Liver (tissue), 9 donors: Measurements from ENCODE around the gene PTGES. TPM values are rescaled to one million over a fixed set of nuclear protein-coding genes. Genes with fewer than 3 reads are reported as not detected.

Experiments used
- DNase-seq: peaks from one replicate; pipeline ENCODE4 v3.0.0-alpha.2; 2017; ENCODE audit warnings: low spot score
- H3K27ac ChIP-seq, 2 donors: one replicate each; pipeline ENCODE4 v1.7.0; 2013; ENCODE audit warnings: inconsistent platforms in 2 of 2, low read length in 2 of 2, control low read depth in 1 of 2, low read depth in 1 of 2, mild to moderate bottlenecking in 1 of 2
- H3K27me3 ChIP-seq, 4 donors: one replicate each; pipeline versions ENCODE4 v1.6.1 to v1.7.0; 2013; ENCODE audit warnings: low read length in 3 of 4, inconsistent platforms in 1 of 4, mild to moderate bottlenecking in 1 of 4, moderate library complexity in 1 of 4; ENCODE audit not compliant: control insufficient read depth in 4 of 4, insufficient read depth in 4 of 4
- H3K36me3 ChIP-seq, 4 donors: one replicate each; pipeline versions ENCODE4 v1.6.1 to v1.7.0; 2013; ENCODE audit warnings: low read length in 3 of 4, mild to moderate bottlenecking in 3 of 4, low read depth in 1 of 4, moderate library complexity in 1 of 4; ENCODE audit not compliant: control insufficient read depth in 4 of 4, insufficient read depth in 3 of 4
- H3K4me1 ChIP-seq, 4 donors: one replicate each; pipeline versions ENCODE4 v1.6.1 to v1.7.0; 2013; ENCODE audit warnings: low read length in 3 of 4, mild to moderate bottlenecking in 3 of 4, moderate library complexity in 1 of 4; ENCODE audit not compliant: control insufficient read depth in 4 of 4, insufficient read depth in 4 of 4
- H3K4me3 ChIP-seq, 3 donors: one replicate each; pipeline versions ENCODE4 v1.6.1 to v1.7.0; 2013; ENCODE audit warnings: low read length in 3 of 3, control low read depth in 1 of 3, low read depth in 1 of 3, mild to moderate bottlenecking in 1 of 3
- H3K9ac ChIP-seq, 2 donors: one replicate each; pipeline ENCODE4 v1.7.0; 2013; ENCODE audit warnings: low read length in 2 of 2, mild to moderate bottlenecking in 2 of 2, moderate library complexity in 2 of 2, control low read depth in 1 of 2, low read depth in 1 of 2
- H3K9me3 ChIP-seq, 4 donors: one replicate each; pipeline versions ENCODE4 v1.6.1 to v1.7.0; 2013; ENCODE audit warnings: low read length in 3 of 4; ENCODE audit not compliant: control insufficient read depth in 4 of 4
- ATF3 ChIP-seq: IDR thresholded peaks from 2 replicates; pipeline ENCODE4 v1.6.1; 2016; ENCODE audit warnings: antibody characterized with exemption
- CTCF ChIP-seq: fragments of 150-350 bp; IDR thresholded peaks from 2 replicates; pipeline ENCODE4 v1.5.1; 2017; ENCODE audit warnings: improper control_type of control experiment, low read depth, low read length; ENCODE audit not compliant: missing input control
- EGR1 ChIP-seq, 2 donors: IDR thresholded peaks; 2 replicates each; pipeline ENCODE4 v1.6.1; 2016 to 2018; ENCODE audit warnings: antibody characterized with exemption in 2 of 2, low read depth in 2 of 2
- FOXA1 ChIP-seq: IDR thresholded peaks from 2 replicates; pipeline ENCODE4 v1.6.1; 2016; ENCODE audit warnings: antibody characterized with exemption
- FOXA2 ChIP-seq: IDR thresholded peaks from 2 replicates; pipeline ENCODE4 v1.6.1; 2016; ENCODE audit warnings: antibody characterized with exemption
- GABPA ChIP-seq, 2 donors: IDR thresholded peaks in 1 of 2; conservative IDR thresholded peaks in 1 of 2; 2 replicates each; pipeline ENCODE4 v1.6.1; 2016; ENCODE audit warnings: antibody characterized with exemption in 2 of 2, mild to moderate bottlenecking in 1 of 2, moderate library complexity in 1 of 2
- HNF4A ChIP-seq, 2 donors: conservative IDR thresholded peaks; 2 replicates each; pipeline ENCODE4 v1.6.1; 2016; ENCODE audit warnings: antibody characterized with exemption in 2 of 2, mild to moderate bottlenecking in 2 of 2
- HNF4G ChIP-seq: IDR thresholded peaks from 2 replicates; pipeline ENCODE4 v1.6.1; 2016; ENCODE audit warnings: antibody characterized with exemption
- JUND ChIP-seq, 2 donors: IDR thresholded peaks; 2 replicates each; pipeline ENCODE4 v1.6.1; 2016; ENCODE audit warnings: antibody characterized with exemption in 2 of 2
- NR2F2 ChIP-seq: IDR thresholded peaks from 2 replicates; pipeline ENCODE4 v1.6.1; 2016; ENCODE audit warnings: antibody characterized with exemption
- RAD21 ChIP-seq, 2 donors: IDR thresholded peaks; 2 replicates each; pipeline ENCODE4 v1.6.1; 2016; ENCODE audit warnings: antibody characterized with exemption in 2 of 2, mild to moderate bottlenecking in 2 of 2
- RXRA ChIP-seq, 2 donors: IDR thresholded peaks; 2 replicates each; pipeline ENCODE4 v1.6.1; 2017 to 2018; ENCODE audit warnings: antibody characterized with exemption in 2 of 2, mild to moderate bottlenecking in 1 of 2
- SP1 ChIP-seq: IDR thresholded peaks from 2 replicates; pipeline ENCODE4 v1.6.1; 2018; ENCODE audit warnings: antibody characterized with exemption, mild to moderate bottlenecking
- TAF1 ChIP-seq: conservative IDR thresholded peaks from 2 replicates; pipeline ENCODE4 v1.6.1; 2016; ENCODE audit warnings: antibody characterized with exemption, mild to moderate bottlenecking
- ZBTB33 ChIP-seq: IDR thresholded peaks from 2 replicates; pipeline ENCODE4 v1.6.1; 2016; ENCODE audit warnings: antibody characterized with exemption
- WGBS: extraction: QIAGEN DNeasy Blood & Tissue Kit; methylation state at CpG from one replicate; pipeline ENCODE4 v1.1.7; 2013; 5-methylcytosine and 5-hydroxymethylcytosine counted together
- polyA plus RNA-seq, 2 donors: library from polyadenylated mRNA; stranded (reverse) in 1 of 2; unstranded in 1 of 2; fragments of 200-250 nt in 1 of 2; fragments of >200 nt in 1 of 2; fragmentation: Nextera tagmentation in 1 of 2; extraction: Ambion mirVana in 1 of 2; gene quantifications; one replicate each; pipeline versions ENCODE4 v1.2.1 to v1.2.3, GENCODE V29; 2013 to 2015
- total RNA-seq, 2 donors: library from RNA; depleted of rRNA; stranded (reverse); fragments of >200 nt; gene quantifications; one replicate each; pipeline ENCODE4 v1.2.3, GENCODE V29; 2014
- TF ChIP-seq, protein P1 (sequence below): IDR thresholded peaks from 2 replicates; pipeline ENCODE4 v1.6.1; 2016; ENCODE audit warnings: antibody characterized with exemption
- TF ChIP-seq, protein P2 (sequence below): IDR thresholded peaks from 2 replicates; pipeline ENCODE4 v1.6.1; 2016; ENCODE audit warnings: antibody characterized with exemption, mild to moderate bottlenecking
- donor health status: healthy.
- donor health status: healthy.
- donor health status: healthy.
- donor health status: healthy.
- donor health status: healthy.

PTGES gene
- total and polyA plus RNA-seq, 4 donors: 0.07 to 0.47 (median 0.17) TPM; not detected in 1

DNA sequence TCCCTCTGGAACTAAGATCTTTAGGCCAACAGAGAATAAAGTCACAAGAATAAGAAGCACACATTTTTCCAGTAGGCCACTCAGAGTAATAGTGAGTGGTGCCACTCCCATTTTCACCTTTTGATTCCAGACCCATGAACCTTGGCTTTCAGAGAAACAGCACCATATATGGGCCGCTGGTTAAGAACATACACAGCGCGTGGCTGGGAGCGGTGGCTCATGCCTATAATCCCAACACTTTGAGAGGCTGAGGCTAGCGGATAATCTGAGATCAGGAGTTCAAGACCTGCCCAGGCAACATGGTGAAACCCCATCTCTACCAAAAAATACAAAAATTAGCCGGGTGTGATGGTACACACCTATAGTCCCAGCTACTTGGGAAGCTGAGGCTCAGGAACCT is 15.6 kb upstream of the PTGES start:
- no peak for TF ChIP-seq GABPA (IDR thresholded peaks at IDR 0.05 in 1 of 2, conservative IDR thresholded peaks at IDR 0.05 in 1 of 2)
- TF ChIP-seq ZBTB33: no peak
- DNase-seq: no peak
- no peak overlapping the region for H3K27ac ChIP-seq
- no peaks in the 10 kb centered on the region for H3K9me3 ChIP-seq
- H3K4me3 ChIP-seq: no peak overlapping the region
- H3K4me1 ChIP-seq: no peaks in the 10 kb centered on the region
- 97% methylated on average over 6 of the region's 6 CpGs for WGBS
- H3K9ac ChIP-seq: no peak overlapping the region
- no peaks in the 10 kb centered on the region for H3K36me3 ChIP-seq
- no peaks in the 10 kb centered on the region for H3K27me3 ChIP-seq

DNA sequence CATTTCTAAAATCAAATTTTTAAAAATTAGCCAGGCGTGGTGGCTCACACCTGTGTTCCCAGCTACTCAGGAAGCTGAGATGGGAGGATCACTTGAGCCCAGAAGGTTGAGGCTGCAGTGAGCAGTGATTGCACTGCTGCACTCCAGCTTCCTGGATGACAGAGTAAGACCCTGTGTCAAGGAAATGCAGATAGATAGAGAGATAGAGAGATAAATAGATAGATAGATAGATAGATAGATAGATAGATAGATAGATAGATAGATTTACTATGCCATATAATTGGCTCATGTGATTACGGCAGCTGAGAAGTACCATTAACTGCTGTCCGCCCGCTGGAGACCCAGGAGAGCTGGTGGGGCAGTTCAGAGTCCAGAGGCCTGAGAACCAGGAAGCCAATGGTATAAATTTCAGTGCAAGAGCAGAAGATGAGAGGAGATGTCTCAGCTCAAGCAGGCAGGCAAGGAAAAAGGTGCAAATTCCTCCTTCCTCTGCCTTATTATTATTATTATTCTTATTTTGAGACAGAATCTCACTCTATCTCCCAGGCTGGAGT is 13.0 kb upstream of the PTGES start:
- 71% methylated on average over 4 of the region's 4 CpGs for WGBS

More for the DNA sequence above, 13.0 kb upstream of the PTGES start:
- H3K4me3 ChIP-seq: no peak overlapping the region
- no peak overlapping the region for H3K9ac ChIP-seq
- H3K36me3 ChIP-seq: no peaks in the 10 kb centered on the region
- TF ChIP-seq RAD21 (IDR thresholded peaks at IDR 0.05) (no peak), JUND (IDR thresholded peaks at IDR 0.05) (no peak), FOXA1 (no peak), TAF1 (no peak), HNF4G (no peak), GABPA (IDR thresholded peaks at IDR 0.05 in 1 of 2, conservative IDR thresholded peaks at IDR 0.05 in 1 of 2) (no peak), SP1 (no peak), HNF4A (conservative IDR thresholded peaks at IDR 0.05) (no peak), RXRA (IDR thresholded peaks at IDR 0.05) (no peak), CTCF (no peak), NR2F2 (no peak), EGR1 (IDR thresholded peaks at IDR 0.05; ENCODE audit: low read depth in 2 of 2) (no peak), FOXA2 (no peak), ZBTB33 (no peak), ATF3 (no peak)
- TF ChIP-seq, protein P1, sequence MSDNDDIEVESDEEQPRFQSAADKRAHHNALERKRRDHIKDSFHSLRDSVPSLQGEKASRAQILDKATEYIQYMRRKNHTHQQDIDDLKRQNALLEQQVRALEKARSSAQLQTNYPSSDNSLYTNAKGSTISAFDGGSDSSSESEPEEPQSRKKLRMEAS: no peak
- TF ChIP-seq, protein P2, sequence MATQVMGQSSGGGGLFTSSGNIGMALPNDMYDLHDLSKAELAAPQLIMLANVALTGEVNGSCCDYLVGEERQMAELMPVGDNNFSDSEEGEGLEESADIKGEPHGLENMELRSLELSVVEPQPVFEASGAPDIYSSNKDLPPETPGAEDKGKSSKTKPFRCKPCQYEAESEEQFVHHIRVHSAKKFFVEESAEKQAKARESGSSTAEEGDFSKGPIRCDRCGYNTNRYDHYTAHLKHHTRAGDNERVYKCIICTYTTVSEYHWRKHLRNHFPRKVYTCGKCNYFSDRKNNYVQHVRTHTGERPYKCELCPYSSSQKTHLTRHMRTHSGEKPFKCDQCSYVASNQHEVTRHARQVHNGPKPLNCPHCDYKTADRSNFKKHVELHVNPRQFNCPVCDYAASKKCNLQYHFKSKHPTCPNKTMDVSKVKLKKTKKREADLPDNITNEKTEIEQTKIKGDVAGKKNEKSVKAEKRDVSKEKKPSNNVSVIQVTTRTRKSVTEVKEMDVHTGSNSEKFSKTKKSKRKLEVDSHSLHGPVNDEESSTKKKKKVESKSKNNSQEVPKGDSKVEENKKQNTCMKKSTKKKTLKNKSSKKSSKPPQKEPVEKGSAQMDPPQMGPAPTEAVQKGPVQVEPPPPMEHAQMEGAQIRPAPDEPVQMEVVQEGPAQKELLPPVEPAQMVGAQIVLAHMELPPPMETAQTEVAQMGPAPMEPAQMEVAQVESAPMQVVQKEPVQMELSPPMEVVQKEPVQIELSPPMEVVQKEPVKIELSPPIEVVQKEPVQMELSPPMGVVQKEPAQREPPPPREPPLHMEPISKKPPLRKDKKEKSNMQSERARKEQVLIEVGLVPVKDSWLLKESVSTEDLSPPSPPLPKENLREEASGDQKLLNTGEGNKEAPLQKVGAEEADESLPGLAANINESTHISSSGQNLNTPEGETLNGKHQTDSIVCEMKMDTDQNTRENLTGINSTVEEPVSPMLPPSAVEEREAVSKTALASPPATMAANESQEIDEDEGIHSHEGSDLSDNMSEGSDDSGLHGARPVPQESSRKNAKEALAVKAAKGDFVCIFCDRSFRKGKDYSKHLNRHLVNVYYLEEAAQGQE: no peak
- no peaks in the 10 kb centered on the region for H3K9me3 ChIP-seq
- no peaks in the 10 kb centered on the region for H3K27me3 ChIP-seq
- peaks cover 0 to 3% (median 0%) of the 10 kb centered on the region in 4 donors for H3K4me1 ChIP-seq
- no peak for DNase-seq
- no peak overlapping the region for H3K27ac ChIP-seq
